Right ventricle myocardium inferior (tissue), 1 donor: ENCODE data around the gene CRAMP1. TPM values are rescaled to one million over a fixed set of nuclear protein-coding genes. Genes with fewer than 3 reads are reported as not detected.

Experiments used
- ATAC-seq: fragments of 200-7000 bp; cut with Tn5 transposase; one replicate; pipeline ENCODE4 v1.9.1; 2020; ENCODE audit warnings: mild to moderate bottlenecking, moderate library complexity
- DNase-seq: peaks from one replicate; pipeline ENCODE4 v3.0.0; 2021; ENCODE audit errors: missing footprints
- intact Hi-C: fragments of 100-400 bp; cut with DNase I; formaldehyde crosslinking; loops from one replicate; pipeline ENCODE4 v1.11.0; 2022
- total RNA-seq: library from RNA; stranded (reverse); fragmentation: NEBNext Ultra II Directional; extraction: Animal tissue kit (Norgen Biotek cat#: 25700); gene quantifications from one replicate; pipeline ENCODE4 v1.2.1, GENCODE V29; 2021
- donor health status: DM: no; HTN: yes; CAD: no; lungs with severe emphysema.

Gene CRAMP1
- total RNA-seq, 1 donor from 2014 or later: 9.8 TPM

DNA sequence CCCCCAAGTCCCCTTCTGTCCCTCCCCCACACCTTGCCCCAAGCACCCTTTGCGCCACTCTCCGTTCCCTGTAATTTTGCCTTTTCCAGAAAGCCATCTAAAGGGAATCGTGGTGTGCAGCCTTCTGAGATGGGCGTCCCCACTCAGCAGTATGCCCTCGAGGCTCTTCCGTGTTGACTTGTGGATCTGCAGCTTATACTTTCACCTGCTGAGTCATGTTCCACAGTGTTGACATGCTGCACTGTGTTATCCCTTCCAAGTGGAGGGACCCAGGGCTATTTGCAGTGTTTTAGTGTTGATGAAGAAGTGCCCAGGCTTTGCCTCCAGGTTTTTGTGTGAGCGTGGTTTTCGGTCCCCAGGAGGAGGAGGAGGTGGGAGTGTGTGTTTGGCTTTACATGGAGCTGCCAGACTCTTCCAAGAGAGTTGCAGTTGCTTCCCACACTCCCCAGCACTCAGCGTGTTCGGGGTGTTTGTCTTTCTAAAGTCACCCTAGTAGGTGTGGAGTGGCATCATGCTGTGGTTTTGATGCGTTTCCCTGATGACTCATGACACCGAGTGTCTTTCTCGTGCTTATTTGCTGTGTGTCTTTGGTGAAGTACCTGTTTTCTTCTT, 33.9 kb downstream of the CRAMP1 start:
- no peak for DNase-seq
- ATAC-seq: no peak
- intact Hi-C loops: no loop called here

DNA sequence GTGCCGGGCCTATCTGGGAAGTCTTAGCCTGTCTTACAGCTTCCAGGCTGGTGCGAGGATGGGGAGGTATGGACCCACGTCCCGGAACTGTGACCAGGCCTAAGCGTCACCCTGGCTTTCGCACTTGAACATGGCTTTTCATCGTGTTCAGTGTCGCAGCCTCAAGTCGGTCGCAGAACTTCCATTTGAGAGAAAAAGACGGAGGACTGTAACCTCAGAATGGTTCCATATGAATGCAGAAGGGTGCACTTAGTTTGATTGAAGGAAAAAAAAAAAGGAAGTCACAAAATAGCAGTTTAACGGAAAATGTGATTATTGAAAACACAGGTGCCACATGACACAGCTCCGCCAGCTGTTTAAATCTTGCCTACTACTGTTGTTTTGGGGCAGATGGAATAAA, 35.7 kb downstream of the CRAMP1 start:
- ATAC-seq (no peak), DNase-seq (no peak)
- intact Hi-C loops: no loop called here

DNA sequence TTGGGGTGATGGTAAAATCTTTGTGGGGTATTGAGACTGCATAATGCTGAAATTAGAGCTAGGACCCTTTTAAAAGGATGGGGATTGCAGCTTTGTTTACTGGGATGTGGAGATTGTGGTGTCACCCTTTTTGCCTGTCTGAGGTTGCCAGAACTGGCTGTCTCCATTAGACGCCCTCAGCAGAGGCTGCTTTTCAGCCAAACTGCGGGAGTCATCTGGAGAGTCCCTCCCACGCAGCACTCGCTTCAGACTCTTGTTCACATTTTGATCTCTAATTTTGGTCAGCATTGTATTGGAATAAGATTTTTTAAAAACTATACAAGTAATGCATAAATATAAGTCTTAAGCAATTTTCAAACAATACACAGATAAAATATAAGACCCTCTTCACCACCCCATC, 38.0 kb downstream of the CRAMP1 start:
- DNase-seq (no peak), ATAC-seq (no peak)
- intact Hi-C loops: no loop called here

DNA sequence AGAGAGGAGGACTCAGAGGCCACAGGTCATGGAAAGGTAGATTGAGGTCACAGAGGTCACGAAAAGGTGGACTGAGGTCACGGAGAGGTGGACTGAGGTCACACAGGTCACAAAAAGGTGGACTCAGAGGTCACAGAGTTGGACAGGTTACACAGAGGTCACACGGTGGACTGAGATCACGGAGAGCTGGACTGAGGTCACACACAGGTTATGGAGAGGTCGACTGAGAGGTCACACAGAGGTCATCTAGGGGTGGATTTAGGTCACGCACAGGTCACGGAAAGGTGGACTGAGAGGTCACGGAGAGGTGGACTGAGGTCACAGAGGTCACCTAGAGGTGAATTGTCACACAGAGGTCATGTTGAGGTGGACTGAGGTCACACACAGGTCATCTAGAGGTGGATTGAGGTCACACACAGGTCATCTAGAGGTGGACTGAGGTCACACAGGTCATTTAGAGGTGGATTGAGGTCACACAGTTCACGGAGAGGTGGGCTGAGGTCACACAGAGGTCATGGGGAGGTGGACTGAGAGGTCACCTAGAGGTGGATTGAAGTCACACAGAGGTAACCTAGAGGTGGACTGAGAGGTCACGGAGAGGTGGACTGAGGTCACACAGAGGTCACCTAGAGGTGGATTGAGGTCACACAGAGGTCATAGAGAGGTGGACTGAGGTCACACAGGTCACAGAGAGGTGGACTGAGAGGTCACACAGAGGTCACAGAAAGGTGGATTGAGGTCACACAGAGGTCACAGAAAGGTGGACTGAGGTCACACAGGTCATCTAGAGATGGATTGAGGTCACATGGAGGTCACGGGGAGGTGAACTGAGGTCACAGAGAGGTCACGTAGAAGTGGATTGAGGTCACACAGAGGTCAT, 39.2 kb downstream of the CRAMP1 start:
- intact Hi-C loops: no loop called here
- DNase-seq (no peak), ATAC-seq (no peak)

DNA sequence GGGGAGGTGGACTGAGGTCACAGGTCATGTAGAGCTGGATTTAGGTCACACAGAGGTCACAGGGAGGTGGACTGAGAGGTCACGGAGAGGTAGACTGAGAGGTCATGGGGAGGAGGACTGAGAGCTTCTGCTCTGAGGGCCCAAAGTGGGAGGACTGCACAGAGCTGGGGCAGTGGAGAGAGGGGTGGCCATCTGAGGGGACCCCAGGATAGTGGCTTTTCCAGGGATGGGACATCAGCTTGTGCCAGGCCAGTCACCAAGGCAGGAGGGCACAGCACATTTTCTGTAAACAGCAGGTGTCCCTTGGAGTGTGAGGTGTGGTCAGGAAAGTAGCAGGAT, 39.8 kb downstream of the CRAMP1 start:
- ATAC-seq: no peak
- intact Hi-C loops: no loop called here
- no peak for DNase-seq

DNA sequence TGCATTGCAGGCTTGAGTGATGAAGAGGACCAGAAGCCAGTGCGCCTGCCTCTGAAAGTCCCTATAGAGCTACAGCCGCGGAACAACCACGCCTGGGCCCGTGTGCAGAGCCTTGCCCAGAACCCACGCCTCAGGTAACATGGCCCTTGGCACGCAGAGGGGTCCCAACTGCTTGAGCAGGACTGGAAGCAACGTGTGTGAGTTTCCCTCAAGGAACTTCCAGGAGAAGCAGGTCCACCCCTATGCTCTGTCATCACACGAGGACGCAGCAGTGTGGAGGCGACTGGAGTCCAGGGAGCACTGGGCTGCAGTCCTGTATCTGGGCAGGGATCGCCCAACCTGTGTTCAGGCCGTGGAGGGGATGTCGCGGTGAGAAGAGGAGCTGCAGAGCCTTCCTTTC, 40.9 kb downstream of the CRAMP1 start:
- no peak for ATAC-seq
- intact Hi-C loops: no loop called here
- no peak for DNase-seq

DNA sequence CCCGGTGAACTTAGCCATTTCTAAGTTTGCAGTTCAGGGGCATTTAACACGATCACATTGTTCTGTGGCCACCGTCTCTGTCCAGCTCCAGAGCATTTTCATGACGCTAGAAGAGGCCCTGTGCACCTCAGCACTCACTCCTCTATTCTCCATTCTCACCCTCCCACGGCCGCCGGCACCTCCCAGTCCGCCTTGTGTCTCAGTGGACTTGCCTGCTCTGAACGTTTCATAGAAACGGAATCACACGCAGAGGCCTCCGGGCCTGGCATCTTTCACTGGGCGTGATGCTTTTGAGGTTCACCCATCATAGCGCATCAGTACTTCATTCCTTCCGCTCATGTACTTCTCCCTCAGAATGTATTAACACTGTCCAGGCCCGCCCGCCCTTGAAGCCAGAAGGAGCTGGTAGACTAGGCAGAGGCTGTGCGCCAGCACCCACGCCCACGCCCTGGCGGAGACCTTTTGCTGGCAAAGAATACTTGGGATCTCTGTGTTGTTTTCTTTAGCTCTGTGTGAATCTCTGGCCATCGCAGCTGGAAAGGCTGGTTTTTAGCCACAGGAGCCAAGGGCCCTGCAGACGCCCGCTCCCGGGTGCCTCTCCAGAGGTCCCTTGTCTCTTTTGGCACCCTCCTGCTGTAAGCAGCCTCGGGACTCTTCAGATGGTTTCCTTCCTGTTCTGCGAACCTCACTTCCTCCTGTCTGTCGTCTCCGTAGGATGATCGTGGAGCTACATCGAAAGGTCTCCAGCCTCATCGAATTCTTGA, 42.5 kb downstream of the CRAMP1 start:
- DNase-seq (no peak), ATAC-seq (no peak)
- intact Hi-C loops: no loop called here

DNA sequence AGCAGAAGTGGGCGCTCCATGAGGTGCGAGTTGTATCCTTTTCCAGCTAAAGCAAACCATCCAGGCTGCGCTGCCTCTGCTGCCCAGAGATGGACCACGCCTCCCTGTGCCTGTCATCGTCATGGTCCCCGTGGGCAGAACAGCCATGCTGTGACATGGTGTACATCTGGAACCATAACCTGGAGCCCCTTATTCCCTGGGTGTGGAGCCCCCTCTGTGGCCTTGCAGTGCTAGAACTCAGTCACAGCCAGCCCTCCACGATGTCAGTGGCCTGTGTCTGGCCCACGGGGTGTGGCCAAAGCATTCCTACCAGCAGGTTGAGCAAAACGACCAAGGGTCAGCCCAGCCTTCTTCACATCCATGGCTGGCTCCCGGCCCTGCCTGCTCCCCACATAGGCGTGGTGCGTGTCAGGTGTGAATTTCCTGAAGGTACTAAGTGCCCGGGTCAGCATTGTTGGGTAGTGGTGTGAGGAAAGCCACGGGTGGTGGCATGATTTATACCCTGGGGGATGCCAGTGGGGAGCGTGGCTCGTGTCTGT, 43.2 kb downstream of the CRAMP1 start:
- ATAC-seq (no peak), DNase-seq (no peak)
- intact Hi-C loops: no loop called here

DNA sequence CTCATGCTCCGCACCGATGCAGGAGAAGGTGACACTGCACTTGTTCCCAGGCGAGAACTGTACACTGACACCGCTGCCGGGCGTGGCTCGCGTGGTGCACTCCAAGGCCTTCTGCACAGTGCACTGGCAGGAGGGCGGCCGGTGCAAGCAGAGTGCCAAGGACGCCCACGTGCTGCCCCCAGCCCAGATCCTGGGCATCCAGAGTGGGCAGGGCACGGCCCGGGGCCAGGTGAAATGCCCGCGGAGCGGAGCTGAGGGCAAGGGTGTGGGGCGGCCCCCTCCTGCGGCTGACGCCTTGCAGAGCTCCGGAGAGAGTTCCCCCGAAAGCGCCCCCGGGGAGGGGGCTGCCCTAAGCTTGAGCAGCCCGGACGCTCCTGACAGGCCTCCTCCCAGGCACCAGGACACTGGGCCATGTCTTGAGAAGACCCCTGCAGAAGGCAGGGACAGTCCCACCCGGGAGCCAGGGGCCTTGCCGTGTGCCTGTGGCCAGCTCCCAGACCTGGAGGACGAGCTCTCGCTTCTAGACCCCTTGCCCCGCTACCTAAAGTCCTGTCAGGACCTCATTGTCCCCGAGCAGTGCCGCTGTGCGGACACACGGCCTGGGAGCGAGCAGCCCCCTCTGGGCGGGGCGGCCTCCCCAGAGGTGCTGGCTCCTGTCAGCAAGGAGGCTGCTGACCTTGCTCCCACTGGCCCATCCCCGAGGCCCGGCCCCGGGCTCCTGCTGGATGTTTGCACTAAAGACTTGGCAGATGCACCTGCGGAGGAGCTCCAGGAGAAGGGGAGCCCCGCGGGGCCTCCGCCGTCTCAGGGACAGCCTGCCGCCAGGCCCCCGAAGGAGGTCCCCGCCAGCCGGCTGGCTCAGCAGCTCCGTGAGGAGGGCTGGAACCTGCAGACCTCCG, 44.0 kb downstream of the CRAMP1 start:
- intact Hi-C loops: no loop called here
- DNase-seq: no peak
- no peak for ATAC-seq

DNA sequence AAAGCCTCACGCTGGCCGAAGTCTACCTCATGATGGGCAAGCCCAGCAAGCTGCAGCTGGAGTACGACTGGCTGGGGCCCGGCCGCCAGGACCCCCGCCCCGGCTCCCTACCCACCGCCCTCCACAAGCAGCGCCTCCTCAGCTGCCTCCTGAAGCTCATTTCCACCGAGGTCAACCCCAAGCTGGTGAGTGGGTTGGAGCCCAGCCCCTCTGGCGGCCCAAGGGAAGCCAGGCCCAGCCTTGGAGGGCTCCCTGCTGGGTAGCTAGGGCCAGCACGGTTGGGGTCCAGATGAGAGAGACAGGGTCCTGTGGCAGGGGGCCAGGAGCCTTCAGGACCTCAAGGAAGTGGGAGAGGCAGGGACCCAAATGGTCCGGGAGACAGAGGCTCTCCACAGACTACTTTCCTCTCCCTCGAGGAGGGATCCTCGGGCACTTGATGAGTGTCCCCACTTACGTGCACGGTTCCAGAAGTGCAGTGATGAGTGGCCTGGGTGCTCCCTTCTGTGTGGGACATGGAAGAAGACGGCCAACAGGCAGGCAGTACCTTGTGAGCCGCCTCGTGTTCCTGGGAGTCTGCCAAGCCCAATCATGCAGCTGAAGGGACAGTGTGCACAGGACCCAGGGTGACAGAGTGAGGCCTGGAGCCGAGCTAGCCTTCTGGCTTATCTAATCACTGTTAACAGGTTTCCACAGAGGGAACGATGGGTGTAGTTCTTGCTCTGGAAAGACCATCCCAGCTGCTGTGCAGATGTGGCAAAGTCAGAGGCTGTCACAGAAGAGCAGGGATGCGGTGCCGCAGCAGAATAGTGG, 44.9 kb downstream of the CRAMP1 start:
- intact Hi-C loops: no loop called here
- DNase-seq: no peak

DNA sequence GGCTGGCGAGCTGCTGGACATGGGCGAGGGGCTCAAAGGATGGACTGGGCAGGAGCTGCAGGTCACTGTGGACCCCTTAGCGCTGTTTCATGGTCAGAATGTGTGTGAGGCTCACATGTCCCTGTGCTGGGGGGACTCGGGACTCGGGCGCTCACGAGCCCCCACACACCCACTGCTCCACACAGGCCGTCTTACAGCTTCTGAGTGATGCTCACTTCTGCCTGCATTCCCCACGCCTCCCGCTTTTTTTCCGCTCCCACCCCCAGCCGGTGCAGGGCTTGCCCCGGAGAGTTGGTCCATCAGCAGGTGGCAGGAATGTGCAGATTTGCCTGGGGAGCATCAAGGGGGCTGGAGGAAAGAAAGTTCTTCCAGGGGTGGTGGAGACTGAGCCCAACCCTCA, 45.7 kb downstream of the CRAMP1 start:
- DNase-seq: no peak
- intact Hi-C loops: no loop called here
- no peak for ATAC-seq

More for the DNA sequence above, 44.9 kb downstream of the CRAMP1 start:
- ATAC-seq: peak; percentile 89

DNA sequence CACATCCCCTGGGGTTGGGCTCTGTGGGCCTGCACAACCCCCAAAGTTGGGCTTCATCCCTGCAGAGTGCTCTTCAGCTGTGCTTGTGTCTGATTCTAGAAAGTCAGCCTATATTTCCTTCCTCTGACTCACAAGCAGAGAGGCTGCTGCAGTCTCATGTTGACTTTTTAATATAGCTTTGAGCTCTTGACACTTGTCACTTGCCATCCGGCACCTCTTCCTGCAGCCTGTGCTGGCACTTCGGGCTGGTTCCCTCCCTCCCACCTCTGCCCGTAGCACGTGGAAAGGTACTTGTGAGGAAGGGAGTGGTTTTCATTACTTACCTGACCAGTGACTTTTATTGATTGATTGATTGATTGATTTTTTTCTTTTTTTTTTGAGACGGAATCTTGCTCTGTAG, 46.9 kb downstream of the CRAMP1 start:
- no peak for DNase-seq
- no peak for ATAC-seq
- intact Hi-C loops: no loop called here

DNA sequence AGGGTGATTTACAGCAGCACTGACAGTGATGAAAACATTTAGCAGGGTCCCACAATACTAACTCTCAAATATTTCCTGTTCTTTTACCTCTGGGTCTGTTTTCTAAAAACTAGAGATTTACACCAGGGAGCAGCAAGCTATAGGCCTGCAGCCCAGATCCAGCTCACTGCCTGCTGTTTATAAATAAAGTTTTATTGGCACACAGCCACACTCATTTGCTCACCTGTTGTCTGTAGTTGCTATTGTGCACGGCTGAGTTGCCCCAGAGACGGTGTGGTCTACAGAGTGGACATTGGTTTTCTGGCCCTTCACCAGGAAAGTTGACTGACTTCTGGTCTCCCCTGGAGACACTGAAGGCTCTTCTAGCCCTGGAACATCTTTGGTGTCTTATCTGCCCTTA, 49.7 kb downstream of the CRAMP1 start:
- intact Hi-C loops: no loop called here
- DNase-seq: no peak
- ATAC-seq: no peak

DNA sequence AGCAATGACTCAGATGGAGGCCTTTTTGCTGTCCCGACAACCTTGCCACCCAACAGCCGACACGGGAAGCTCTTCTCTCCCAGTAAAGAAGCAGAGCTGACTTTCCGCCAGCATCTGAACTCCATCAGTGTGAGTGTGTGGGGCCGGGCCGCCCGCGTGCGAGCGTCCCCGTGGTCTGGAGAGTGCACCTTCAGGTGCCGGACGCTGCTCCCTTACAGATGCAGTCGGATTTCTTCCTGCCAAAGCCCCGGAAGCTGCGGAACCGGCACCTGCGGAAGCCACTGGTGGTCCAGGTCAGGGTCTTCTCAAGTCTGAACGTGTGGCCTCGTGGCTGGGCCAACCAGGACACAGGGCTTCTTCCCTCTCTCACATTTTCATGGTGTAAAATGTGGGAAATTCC, 50.4 kb downstream of the CRAMP1 start:
- no peak for ATAC-seq
- intact Hi-C loops: no loop called here
- no peak for DNase-seq

DNA sequence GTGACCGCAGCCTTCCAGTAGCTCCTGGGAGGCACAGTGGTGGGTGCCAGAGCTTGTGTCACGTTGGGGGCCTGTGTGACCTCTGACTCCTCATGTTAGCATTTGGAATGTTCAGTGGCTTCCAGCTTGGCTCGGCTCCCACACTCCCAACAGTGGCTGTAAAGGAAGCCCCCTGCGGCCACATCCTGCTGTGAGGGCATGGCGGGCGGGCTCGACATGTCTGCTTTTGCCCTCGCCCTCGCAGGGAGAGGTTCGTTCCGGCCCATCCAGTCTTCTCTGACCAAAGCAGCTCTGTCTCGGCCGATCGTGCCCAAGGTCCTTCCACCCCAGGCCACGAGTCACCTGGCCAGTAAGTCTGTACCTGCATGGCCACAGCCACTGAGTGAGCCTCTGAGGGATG, 53.7 kb downstream of the CRAMP1 start:
- DNase-seq: peak; percentile 34
- ATAC-seq: no peak
- intact Hi-C loops: no loop called here

DNA sequence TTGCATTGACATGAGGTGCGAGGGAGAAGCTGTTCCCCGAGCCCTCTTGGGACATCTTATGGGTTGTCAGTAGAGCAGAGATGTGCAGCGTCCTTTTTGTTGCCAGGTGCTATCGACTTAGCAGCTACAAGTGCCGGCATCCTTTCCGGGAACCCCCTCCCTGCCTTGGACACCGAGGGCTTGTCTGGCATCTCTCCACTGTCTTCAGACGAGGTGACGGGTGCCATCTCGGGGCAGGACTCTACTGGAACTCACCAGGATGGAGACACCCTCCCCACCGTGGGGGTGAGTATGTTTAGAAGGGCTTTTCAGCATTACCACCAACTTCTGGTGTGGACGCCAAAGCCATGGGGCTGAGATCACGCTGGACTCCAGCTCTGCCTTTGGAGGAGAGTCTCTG, 54.2 kb downstream of the CRAMP1 start:
- intact Hi-C loops: no loop called here
- no peak for ATAC-seq
- DNase-seq: peak; percentile 61

DNA sequence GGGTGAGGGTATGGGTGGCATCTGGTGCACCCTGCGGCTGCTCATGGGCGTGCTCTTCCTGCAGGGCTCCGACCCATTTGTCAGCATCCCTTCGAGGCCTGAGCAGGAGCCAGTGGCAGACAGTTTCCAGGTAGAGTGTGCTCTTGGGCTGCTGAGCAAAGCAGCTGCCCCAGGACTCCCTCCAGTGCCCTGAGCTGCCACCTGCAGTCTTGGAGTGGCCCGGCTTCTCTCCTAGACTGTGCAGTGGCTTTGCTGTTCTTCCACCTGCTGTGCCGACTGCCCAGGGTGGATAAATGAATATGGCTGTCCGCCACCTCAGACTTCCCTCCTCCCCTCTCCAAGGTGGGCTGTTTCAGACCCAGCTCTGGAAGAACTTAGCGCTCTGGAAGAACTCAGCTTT, 55.1 kb downstream of the CRAMP1 start:
- ATAC-seq (no peak), DNase-seq (no peak)
- intact Hi-C loops: no loop called here

DNA sequence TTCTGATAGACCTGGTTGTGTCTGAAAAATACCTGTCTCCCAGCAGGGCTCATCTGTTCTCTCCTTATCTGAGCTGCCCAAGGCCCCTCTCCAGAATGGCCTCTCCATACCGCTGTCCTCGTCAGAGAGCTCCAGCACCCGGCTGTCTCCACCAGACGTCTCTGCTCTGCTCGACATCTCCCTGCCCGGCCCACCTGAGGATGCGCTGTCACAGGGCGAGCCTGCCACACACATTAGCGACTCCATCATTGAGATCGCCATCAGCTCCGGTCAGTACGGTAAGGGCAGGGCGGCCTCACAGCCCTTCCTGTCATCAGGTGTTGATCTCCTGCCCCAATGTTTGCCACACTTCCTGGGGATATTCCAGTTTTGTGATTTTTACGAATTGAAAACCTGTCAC, 55.8 kb downstream of the CRAMP1 start:
- DNase-seq: peak; percentile 66
- intact Hi-C loops: no loop called here
- no peak for ATAC-seq
